ENCODE measurements around the gene ATP5F1C.
A peak's percentile ranks its signal among the peaks of the same experiment; 100 is the strongest.
"Not testable (repeated sequence)": the region's sequence is repeated elsewhere in the genome, so short reads cannot be mapped to it uniquely, and the experiment has no call there.

ATP5F1C gene

GRCh38 chr10:7794251-7795026, 6.5 kb downstream of the ATP5F1C start:
- no peak for DNase-seq (ENCODE audit: low read depth)

DNA sequence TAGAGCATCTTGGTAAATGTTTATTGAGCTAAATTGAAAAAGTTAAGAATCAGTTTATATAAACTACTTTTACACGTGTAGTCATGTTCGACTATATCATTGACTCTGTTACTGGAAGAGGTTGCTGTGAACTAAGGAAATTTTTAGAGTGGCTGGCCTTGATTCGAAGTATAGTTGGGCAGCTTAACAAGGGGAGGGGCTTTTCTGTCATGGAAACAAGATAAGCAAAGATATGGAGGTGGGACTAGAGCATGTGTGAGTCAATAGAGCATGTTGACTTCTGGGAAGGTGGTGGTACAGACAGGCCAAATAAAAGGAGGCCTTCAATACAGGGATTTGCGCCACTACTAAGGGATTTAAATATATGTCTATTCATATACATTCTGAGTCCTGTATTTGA, 7.6 kb downstream of the ATP5F1C start:
- no peak for DNase-seq (ENCODE audit: low read depth)

DNA sequence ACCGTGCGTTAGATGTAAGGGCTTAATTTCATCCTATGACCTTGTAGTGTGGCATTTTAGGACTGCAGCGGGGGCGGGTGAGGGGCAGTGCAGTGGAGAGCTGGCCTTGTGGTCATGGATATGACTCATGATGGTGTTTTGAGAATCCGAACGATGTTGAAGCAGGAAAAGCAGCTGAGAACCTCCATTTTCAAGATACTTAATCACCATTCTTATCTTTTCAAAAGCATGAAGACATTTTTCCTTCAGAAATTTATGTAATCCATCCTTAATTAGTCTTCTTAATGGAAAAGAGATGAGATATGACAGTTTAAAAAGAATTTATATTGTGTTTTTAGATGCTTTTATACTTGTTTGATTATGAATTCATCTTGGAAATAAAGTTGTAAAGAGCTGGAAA, 9.6 kb downstream of the ATP5F1C start:
- no peak for DNase-seq (ENCODE audit: low read depth)

DNA sequence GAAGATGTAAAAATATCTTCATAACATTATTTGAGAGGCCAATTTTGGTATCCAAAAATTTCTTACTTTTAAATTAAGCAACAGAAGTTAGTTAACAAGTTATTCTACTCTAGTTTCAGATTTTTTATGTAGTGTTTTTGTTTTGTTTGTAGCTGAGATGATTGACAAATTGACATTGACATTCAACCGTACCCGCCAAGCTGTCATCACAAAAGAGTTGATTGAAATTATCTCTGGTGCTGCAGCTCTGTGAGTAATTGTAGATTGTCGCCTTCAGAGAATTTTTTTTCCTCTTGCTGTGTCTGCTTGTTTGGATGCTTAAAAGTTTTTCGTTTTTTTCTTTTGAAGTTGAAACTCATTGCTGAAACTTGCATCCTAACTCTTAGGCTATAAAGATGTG, 14.6 kb downstream of the ATP5F1C start:
- DNase-seq (ENCODE audit: low read depth) = no peak

DNA sequence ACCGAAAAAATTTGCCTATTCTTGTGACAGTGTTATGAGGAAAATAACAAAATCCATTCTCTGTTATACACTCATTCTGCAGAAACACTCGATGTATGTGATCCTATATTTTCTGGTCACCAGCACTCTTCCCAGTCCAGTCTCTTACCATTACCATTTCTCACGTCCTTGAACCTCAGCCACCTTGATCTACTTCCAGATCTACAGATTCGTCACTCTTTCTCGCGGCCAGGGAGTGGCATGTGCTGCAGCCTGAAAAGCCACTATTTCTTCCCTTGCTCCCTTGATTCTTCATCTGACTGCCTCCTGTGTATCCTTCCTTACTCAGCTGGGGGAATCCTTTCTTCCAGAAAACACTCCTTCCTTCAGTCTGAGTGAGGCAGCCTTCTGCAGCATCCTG, 16.2 kb downstream of the ATP5F1C start:
- DNase-seq (ENCODE audit: low read depth) = no peak

DNA sequence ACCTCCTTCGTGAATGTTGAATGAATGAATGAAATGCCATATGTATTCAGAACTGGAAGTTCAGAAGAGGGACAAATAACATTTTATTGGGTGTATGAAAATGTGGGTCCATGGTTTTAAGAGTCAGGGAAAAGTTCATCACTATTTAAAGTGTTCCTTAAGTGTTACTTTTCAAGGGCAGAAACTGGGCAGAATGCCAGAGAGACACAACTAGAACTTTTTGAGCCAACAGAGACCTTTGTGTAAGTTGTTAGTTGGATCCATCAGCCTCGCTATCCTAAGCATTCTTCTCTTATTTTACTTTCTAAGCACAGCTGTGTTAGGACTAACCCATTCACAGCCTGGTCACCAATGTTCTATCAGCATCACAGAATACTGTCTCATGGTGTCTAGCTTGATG, 16.8 kb downstream of the ATP5F1C start:
- no peak for DNase-seq (ENCODE audit: low read depth)

GRCh38 chr10:7808686-7809267, 20.8 kb downstream of the ATP5F1C start:
- no peak for DNase-seq (ENCODE audit: low read depth)

DNA sequence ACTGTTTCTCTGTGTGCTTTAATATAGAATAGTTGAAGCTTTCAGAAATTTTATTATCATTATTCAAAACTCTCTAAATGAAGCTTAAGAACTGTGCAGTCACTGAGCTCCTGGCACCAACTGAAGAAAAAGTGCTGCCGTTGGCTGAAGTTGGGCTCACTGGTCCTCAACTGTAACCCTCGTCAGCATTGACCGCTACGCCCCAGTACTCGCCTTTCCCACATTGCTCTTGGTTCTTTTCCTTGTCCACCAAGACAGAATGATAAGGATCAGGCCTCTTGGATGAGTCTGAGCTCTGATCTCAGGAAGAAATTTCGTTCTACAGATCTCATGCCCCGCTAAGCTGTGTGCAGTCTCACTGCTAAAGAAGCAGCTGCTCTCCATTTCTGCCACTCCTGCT, 22.5 kb downstream of the ATP5F1C start:
- no peak for DNase-seq (ENCODE audit: low read depth)

- no peak for DNase-seq (ENCODE audit: low read depth)
Observed at GRCh38 chr10:7811000-7811399, 23.0 kb downstream of the ATP5F1C start.

DNA sequence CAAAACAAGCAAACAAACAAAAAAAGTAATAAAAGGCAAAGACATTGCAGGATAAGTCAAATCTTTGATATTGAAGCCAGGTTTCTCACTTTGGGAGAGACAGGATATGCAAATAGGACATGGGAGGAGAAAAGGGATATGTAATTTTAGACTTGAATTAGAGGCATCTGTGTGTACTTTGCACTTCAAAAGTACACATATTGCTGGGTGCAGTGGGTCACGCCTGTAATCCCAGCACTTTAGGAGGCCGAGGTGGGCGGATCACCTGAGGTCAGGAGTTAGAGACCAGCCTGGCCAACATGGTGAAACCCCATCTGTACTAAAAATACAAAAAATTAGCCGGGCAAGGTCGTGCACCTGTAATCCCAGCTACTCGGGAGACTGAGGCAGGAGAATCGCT, 23.8 kb downstream of the ATP5F1C start:
- DNase-seq (ENCODE audit: low read depth) = not testable (repeated sequence)

GRCh38 chr10:7813481-7813880, 25.5 kb downstream of the ATP5F1C start:
- DNase-seq (ENCODE audit: low read depth) = no peak

DNA sequence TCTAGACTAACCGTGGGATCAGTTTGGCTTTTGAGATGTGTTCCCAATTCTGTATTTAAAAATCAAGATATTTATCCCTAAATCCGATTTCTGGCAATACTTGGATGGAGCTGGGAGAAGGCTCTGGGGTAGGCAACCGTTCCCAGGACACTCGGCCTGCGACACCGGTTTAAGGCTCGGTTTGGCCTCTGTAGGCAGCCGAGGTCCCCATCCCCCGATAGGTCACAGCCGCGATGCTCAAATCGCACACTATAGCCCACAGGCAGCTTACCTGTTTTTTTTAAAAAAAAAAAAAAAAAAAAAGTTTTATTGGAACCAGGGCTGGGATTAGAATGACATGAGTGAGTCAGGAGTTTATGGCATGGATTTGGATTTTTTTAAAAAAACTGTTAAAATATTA, 29.6 kb downstream of the ATP5F1C start:
- DNase-seq (ENCODE audit: low read depth) = no peak

GRCh38 chr10:7817984-7818294, 30.0 kb downstream of the ATP5F1C start:
- DNase-seq (ENCODE audit: low read depth) = no peak

DNA sequence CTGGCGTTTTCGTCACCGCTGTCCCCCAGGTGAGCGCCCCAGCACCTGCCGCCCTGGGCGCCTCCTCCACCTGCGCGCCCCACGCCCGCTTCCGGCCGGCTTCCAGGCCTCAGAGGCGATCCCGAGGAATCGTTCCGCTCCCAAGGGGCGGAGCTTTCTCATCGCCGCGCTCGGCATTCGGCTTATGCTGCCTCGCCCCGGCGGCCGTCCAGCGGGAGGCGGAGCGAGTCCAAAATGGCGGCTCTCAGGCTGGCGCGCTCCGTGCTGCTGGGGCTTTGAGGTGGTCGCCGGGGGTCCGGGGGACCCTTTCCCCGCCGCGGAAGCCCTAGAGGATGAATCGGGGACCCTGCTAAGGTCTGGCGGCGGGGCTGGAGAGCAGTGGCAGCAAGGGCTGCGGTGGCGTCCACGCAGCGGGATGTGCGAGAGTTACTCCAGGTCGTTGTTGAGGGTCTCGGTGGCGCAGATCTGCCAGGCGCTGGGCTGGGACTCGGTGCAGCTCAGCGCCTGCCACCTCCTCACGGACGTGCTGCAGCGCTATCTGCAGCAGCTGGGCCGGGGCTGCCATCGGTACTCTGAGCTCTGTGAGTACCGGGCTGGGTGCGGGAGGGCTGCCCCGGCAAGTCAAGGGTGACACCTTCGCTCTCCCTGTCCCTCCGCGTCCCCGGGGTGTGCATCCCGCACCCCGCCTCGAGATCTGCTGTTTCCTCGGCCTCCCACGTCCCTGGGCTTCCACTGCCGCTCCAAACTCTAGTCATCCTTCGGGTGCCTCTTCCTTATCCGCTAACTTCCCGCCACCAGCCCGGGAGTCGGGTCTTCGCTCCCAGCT, 30.5 kb downstream of the ATP5F1C start, which contains the start of gene TAF3:
Gene TAF3 (plus strand): TSS at position 211 of the 826 bp plus-strand sequence. CDS start 205 bp downstream, at position 416.
- DNase-seq (ENCODE audit: low read depth) = peak; percentile 90

GRCh38 chr10:7819121-7819460, 31.1 kb downstream of the ATP5F1C start:
- no peak for DNase-seq (ENCODE audit: low read depth)

DNA sequence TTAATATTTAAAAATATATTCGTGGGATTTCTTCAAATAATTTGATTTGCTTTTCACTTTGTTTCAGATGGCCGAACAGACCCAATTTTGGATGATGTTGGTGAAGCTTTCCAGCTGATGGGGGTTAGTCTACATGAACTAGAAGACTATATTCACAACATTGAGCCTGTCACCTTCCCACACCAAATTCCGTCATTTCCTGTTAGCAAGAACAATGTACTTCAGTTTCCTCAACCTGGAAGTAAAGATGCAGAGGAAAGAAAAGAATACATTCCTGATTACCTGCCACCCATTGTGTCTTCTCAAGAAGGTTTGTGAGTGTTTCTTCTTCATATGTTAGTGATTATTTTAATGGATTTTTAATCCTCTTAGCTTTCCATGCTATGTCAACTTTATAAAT, 36.3 kb downstream of the ATP5F1C start:
- DNase-seq (ENCODE audit: low read depth) = no peak

GRCh38 chr10:7826971-7827370, 39.0 kb downstream of the ATP5F1C start:
- no peak for DNase-seq (ENCODE audit: low read depth)

DNA sequence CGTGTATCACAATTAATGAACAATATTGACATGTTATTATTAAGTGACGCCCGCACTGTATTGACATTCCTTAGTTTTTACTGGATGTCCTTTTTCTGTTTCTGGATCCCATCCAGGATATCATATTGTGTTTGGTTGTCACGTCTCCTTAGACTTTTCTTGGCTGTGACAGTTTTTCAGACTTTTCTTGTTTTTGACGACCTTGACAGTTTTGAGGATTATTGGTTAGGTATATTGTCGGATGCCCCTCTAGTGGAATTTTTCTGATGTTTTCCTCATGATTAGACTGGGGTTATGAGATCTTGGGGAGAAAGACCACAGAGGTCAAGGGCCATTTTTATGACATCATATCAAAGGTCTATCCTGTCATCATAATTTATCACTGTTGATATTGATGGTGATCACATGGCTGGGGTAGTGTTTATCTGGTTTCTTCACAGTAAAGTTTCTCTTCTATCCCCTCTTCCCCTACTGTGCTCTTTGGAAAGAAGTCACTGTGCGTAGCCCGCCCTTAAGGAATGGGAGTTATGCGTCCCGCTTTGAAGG, 41.4 kb downstream of the ATP5F1C start:
- no peak for DNase-seq (ENCODE audit: low read depth)

DNA sequence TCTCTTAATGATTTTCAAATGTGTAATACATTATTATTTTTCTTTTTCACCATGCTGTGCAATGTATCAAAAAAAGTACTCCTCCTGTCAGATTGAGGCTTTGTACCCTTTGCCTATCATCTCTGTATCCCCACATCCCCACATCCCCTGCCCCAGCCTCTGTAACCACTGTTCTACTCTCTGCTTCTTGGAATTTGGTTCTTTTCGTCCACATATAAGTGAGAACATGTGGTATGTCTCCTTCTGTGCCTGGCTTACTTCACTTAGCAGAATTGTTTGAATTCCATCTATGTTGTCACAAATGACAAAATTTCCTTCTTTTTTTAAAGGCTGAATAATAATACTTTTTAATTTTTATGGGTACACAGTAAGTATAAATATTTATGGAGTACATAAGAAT, 44.1 kb downstream of the ATP5F1C start:
- DNase-seq (ENCODE audit: low read depth) = no peak

- DNase-seq (ENCODE audit: low read depth) = no peak
Observed at GRCh38 chr10:7833210-7833609, 45.2 kb downstream of the ATP5F1C start.

- no peak for DNase-seq (ENCODE audit: low read depth)
Observed at GRCh38 chr10:7834262-7834661, 46.3 kb downstream of the ATP5F1C start.

DNA sequence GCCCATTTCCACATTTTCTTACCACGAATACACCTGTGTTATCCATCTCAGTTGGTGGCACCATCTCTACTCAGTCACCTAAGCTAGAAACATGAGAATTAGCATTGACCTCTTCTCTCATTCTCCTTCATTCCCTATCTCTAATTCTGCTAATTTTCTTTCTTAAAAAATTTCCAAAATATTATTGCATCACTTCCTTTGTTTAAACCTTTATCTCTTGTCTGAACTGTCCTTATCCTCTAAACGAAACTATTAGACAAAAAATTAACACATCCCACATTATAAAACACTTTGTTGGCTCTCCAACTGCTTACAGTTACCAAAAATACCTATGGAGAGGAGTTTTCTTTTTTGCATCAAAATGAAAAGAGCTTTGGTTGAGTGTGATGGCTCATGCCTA, 48.6 kb downstream of the ATP5F1C start:
- no peak for DNase-seq (ENCODE audit: low read depth)

GRCh38 chr10:7846591-7846990, 58.6 kb downstream of the ATP5F1C start:
- DNase-seq (ENCODE audit: low read depth) = no peak
